Left forelimb (tissue), 1 donor: ENCODE data around the gene SYNE2.
"Not testable (repeated sequence)": the region's sequence is repeated elsewhere in the genome, so short reads cannot be mapped to it uniquely, and the experiment has no call there.

Experiments
- DNase-seq: peaks from one replicate; pipeline ENCODE4 v3.0.0-alpha.2; 2018; ENCODE audit warnings: low spot score

SYNE2 gene

GRCh38 chr14:64012003-64012402 is 159.2 kb downstream of the SYNE2 start:
- DNase-seq = no peak

- DNase-seq = no peak
Observed at GRCh38 chr14:64012720-64013119, 159.9 kb downstream of the SYNE2 start.

GRCh38 chr14:64025479-64025878 is 172.7 kb downstream of the SYNE2 start:
- DNase-seq = no peak

GRCh38 chr14:64026600-64026999 is 173.8 kb downstream of the SYNE2 start:
- no peak for DNase-seq

- no peak for DNase-seq
Observed at GRCh38 chr14:64035143-64035542, 182.3 kb downstream of the SYNE2 start.

- not testable (repeated sequence) for DNase-seq
Observed at GRCh38 chr14:64037869-64038745, 185.3 kb downstream of the SYNE2 start.

- no peak for DNase-seq
Observed at GRCh38 chr14:64038841-64039542, 186.2 kb downstream of the SYNE2 start.

GRCh38 chr14:64040044-64040443 is 187.2 kb downstream of the SYNE2 start:
- DNase-seq = no peak

GRCh38 chr14:64043296-64043695 is 190.5 kb downstream of the SYNE2 start:
- DNase-seq = not testable (repeated sequence)

- no peak for DNase-seq
Observed at GRCh38 chr14:64045091-64045490, 192.3 kb downstream of the SYNE2 start.

- no peak for DNase-seq
Observed at GRCh38 chr14:64049616-64050381, 197.0 kb downstream of the SYNE2 start.

- DNase-seq = no peak
Observed at GRCh38 chr14:64053694-64054669, 201.2 kb downstream of the SYNE2 start.

GRCh38 chr14:64059454-64060198 is 206.8 kb downstream of the SYNE2 start:
- DNase-seq = no peak

GRCh38 chr14:64060199-64060545 is 207.4 kb downstream of the SYNE2 start:
- no peak for DNase-seq

- DNase-seq = no peak
Observed at GRCh38 chr14:64060648-64061096, 207.9 kb downstream of the SYNE2 start.

GRCh38 chr14:64061115-64061514 is 208.3 kb downstream of the SYNE2 start:
- DNase-seq = no peak

GRCh38 chr14:64061706-64062105 is 208.9 kb downstream of the SYNE2 start:
- DNase-seq = no peak

GRCh38 chr14:64062381-64063115 is 209.7 kb downstream of the SYNE2 start:
- DNase-seq = no peak

GRCh38 chr14:64064447-64064846 is 211.6 kb downstream of the SYNE2 start:
- no peak for DNase-seq
